Measurements from ENCODE around the gene HOXA10.

Gene HOXA10

GRCh38 chr7:27175626-27176523 lies 1.8 kb upstream of the HOXA10 start:
- no peak overlapping the region for H3K4me3 ChIP-seq (ENCODE audit: low read length)
- DNase-seq (ENCODE audit: low read depth) = no peak
- TF ChIP-seq CTCF (IDR thresholded peaks at IDR 0.05; ENCODE audit: insufficient read depth, low read depth, low read length, missing control alignments) = no peak

- TF ChIP-seq CTCF (IDR thresholded peaks at IDR 0.05; ENCODE audit: insufficient read depth, low read depth, low read length, missing control alignments) = no peak
- DNase-seq (ENCODE audit: low read depth) = no peak
- no peak overlapping the region for H3K4me3 ChIP-seq (ENCODE audit: low read length)
Observed at GRCh38 chr7:27174874-27175625, 930 bp upstream of the HOXA10 start.

- no peak for DNase-seq (ENCODE audit: low read depth)
- TF ChIP-seq CTCF (IDR thresholded peaks at IDR 0.05; ENCODE audit: insufficient read depth, low read depth, low read length, missing control alignments) = no peak
Observed at GRCh38 chr7:27173511-27173955, 587 bp downstream of the HOXA10 start.

GRCh38 chr7:27172823-27173510 lies 1.2 kb downstream of the HOXA10 start:
- no peak overlapping the region for H3K4me3 ChIP-seq (ENCODE audit: low read length)
- DNase-seq (ENCODE audit: low read depth) = no peak
- no peak for TF ChIP-seq CTCF (IDR thresholded peaks at IDR 0.05; ENCODE audit: insufficient read depth, low read depth, low read length, missing control alignments)

More at GRCh38 chr7:27173511-27173955, 587 bp downstream of the HOXA10 start:
- no peak overlapping the region for H3K4me3 ChIP-seq (ENCODE audit: low read length)

- TF ChIP-seq CTCF (IDR thresholded peaks at IDR 0.05; ENCODE audit: insufficient read depth, low read depth, low read length, missing control alignments) = no peak
- DNase-seq (ENCODE audit: low read depth) = no peak
- no peak overlapping the region for H3K4me3 ChIP-seq (ENCODE audit: low read length)
Observed at GRCh38 chr7:27172315-27172774, 1.8 kb downstream of the HOXA10 start.

- no peak for DNase-seq (ENCODE audit: low read depth)
- H3K4me3 ChIP-seq (ENCODE audit: low read length) = no peak overlapping the region
- no peak for TF ChIP-seq CTCF (IDR thresholded peaks at IDR 0.05; ENCODE audit: insufficient read depth, low read depth, low read length, missing control alignments)
Observed at GRCh38 chr7:27171637-27172314, 2.3 kb downstream of the HOXA10 start.
